ENCODE results near the gene PIK3C3. TPM values are rescaled to one million over a fixed set of nuclear protein-coding genes. Genes with fewer than 3 reads are reported as not detected.

Gene PIK3C3
- polyA plus RNA-seq, 1 experiment, result 77.5 TPM

GRCh38 chr18:41992066-41992465, 37.0 kb downstream of the PIK3C3 start:
- Histone ChIP-seq H3K4me3 (ENCODE audit: low read depth, low read length) (no peak overlapping the region), H3K9me3 (ENCODE audit: control insufficient read depth, insufficient read depth, low read length) (no peaks in the 10 kb centered on the region), H3K27me3 (ENCODE audit: control insufficient read depth, insufficient read depth, low read length) (no peaks in the 10 kb centered on the region), H3K27ac (ENCODE audit: low read depth, low read length) (no peak overlapping the region)
- ChIA-PET POLR2A (no interaction called here), CTCF (interaction anchor here (1.1 kb wide), 1 partner anchor 36 kb away, joined by 5 read pairs; no protein-coding TSS in a partner anchor)
- TF ChIP-seq CTCF (IDR thresholded peaks at IDR 0.05; ENCODE audit: low read depth, low read length), result no peak
- no peak for DNase-seq (ENCODE audit: low read depth, low spot score)

- no peaks in the 10 kb centered on the region for H3K27me3 ChIP-seq (ENCODE audit: control insufficient read depth, insufficient read depth, low read length)
- H3K4me3 ChIP-seq (ENCODE audit: low read depth, low read length), result no peak overlapping the region
- no peak for TF ChIP-seq CTCF (IDR thresholded peaks at IDR 0.05; ENCODE audit: low read depth, low read length)
- H3K9me3 ChIP-seq (ENCODE audit: control insufficient read depth, insufficient read depth, low read length), result no peaks in the 10 kb centered on the region
- H3K27ac ChIP-seq (ENCODE audit: low read depth, low read length), result no peak overlapping the region
- ChIA-PET POLR2A (no interaction called here), CTCF (no interaction called here)
- DNase-seq (ENCODE audit: low read depth, low spot score), result no peak
Measured at GRCh38 chr18:41992703-41993102, 37.7 kb downstream of the PIK3C3 start.

GRCh38 chr18:41993151-41993550, 38.1 kb downstream of the PIK3C3 start:
- CTCF ChIA-PET, result no interaction called here
- no peaks in the 10 kb centered on the region for H3K9me3 ChIP-seq (ENCODE audit: control insufficient read depth, insufficient read depth, low read length)
- TF ChIP-seq CTCF (IDR thresholded peaks at IDR 0.05; ENCODE audit: low read depth, low read length), result no peak
- H3K27ac ChIP-seq (ENCODE audit: low read depth, low read length), result no peak overlapping the region
- no peak for DNase-seq (ENCODE audit: low read depth, low spot score)
- POLR2A ChIA-PET, result no interaction called here
- no peaks in the 10 kb centered on the region for H3K27me3 ChIP-seq (ENCODE audit: control insufficient read depth, insufficient read depth, low read length)
- H3K4me3 ChIP-seq (ENCODE audit: low read depth, low read length), result no peak overlapping the region

- DNase-seq (ENCODE audit: low read depth, low spot score), result no peak
- Histone ChIP-seq H3K27ac (ENCODE audit: low read depth, low read length) (no peak overlapping the region), H3K27me3 (ENCODE audit: control insufficient read depth, insufficient read depth, low read length) (no peaks in the 10 kb centered on the region), H3K9me3 (ENCODE audit: control insufficient read depth, insufficient read depth, low read length) (no peaks in the 10 kb centered on the region), H3K4me3 (ENCODE audit: low read depth, low read length) (no peak overlapping the region)
- POLR2A ChIA-PET, result no interaction called here
- no peak for TF ChIP-seq CTCF (IDR thresholded peaks at IDR 0.05; ENCODE audit: low read depth, low read length)
- CTCF ChIA-PET, result interaction anchor here (1.4 kb wide), 1 partner anchor 33 kb away, joined by 9 read pairs; no protein-coding TSS in a partner anchor
Measured at GRCh38 chr18:41996020-41996419, 41.0 kb downstream of the PIK3C3 start.

- no peak for TF ChIP-seq CTCF (IDR thresholded peaks at IDR 0.05; ENCODE audit: low read depth, low read length)
- no peak overlapping the region for H3K27ac ChIP-seq (ENCODE audit: low read depth, low read length)
- no peaks in the 10 kb centered on the region for H3K27me3 ChIP-seq (ENCODE audit: control insufficient read depth, insufficient read depth, low read length)
- DNase-seq (ENCODE audit: low read depth, low spot score), result no peak
- H3K4me3 ChIP-seq (ENCODE audit: low read depth, low read length), result no peak overlapping the region
- H3K9me3 ChIP-seq (ENCODE audit: control insufficient read depth, insufficient read depth, low read length), result no peaks in the 10 kb centered on the region
- CTCF ChIA-PET, result interaction anchor here (3.5 kb wide), 1 partner anchor 28 kb away, joined by 19 read pairs; no protein-coding TSS in a partner anchor
- POLR2A ChIA-PET, result no interaction called here
Measured at GRCh38 chr18:41999751-42000150, 44.7 kb downstream of the PIK3C3 start.

Measured in AG04450 (cell line).